Lung (tissue), 12 donors: Measurements from ENCODE around the gene EPHB6. TPM values are rescaled to one million over a fixed set of nuclear protein-coding genes. Genes with fewer than 3 reads are reported as not detected.

Experiments
- ATAC-seq: fragments of 200-7000 bp; cut with Tn5 transposase; one replicate; pipeline ENCODE4 v1.9.1; 2020; ENCODE audit warnings: moderate number of reproducible peaks; ENCODE audit not compliant: insufficient read depth, low FRiP score
- DNase-seq, 3 donors: peaks; one replicate each; pipeline ENCODE4 v3.0.0-alpha.2; 2013 to 2017
- H3K27ac ChIP-seq, 2 donors: one replicate each; pipeline ENCODE4 v1.5.1; 2013; ENCODE audit warnings: mild to moderate bottlenecking in 2 of 2, moderate library complexity in 2 of 2, control low read depth in 1 of 2, inconsistent platforms in 1 of 2, low read depth in 1 of 2, low read length in 1 of 2
- H3K27me3 ChIP-seq, 3 donors: one replicate each; pipeline ENCODE4 v1.5.1; 2013; ENCODE audit warnings: low read length in 2 of 3; ENCODE audit not compliant: control insufficient read depth in 3 of 3, insufficient read depth in 3 of 3
- H3K36me3 ChIP-seq, 4 donors: one replicate each; pipeline ENCODE4 v1.5.1; 2013; ENCODE audit warnings: low read length in 4 of 4, mild to moderate bottlenecking in 1 of 4, moderate library complexity in 1 of 4; ENCODE audit not compliant: control insufficient read depth in 4 of 4, insufficient read depth in 4 of 4
- H3K4me1 ChIP-seq, 5 donors: one replicate each; pipeline ENCODE4 v1.5.1; 2013; ENCODE audit warnings: low read length in 5 of 5, mild to moderate bottlenecking in 2 of 5, moderate library complexity in 1 of 5; ENCODE audit not compliant: control insufficient read depth in 5 of 5, insufficient read depth in 5 of 5
- H3K4me3 ChIP-seq: one replicate; pipeline ENCODE4 v1.5.1; 2013; ENCODE audit warnings: mild to moderate bottlenecking, control low read depth, moderate library complexity
- H3K9ac ChIP-seq, 2 donors: one replicate each; pipeline ENCODE4 v1.5.1; 2013; ENCODE audit warnings: low read length in 2 of 2, control low read depth in 1 of 2; ENCODE audit not compliant: insufficient read depth in 1 of 2
- H3K9me3 ChIP-seq, 4 donors: one replicate each; pipeline ENCODE4 v1.5.1; 2013; ENCODE audit warnings: low read length in 3 of 4, mild to moderate bottlenecking in 1 of 4, moderate library complexity in 1 of 4; ENCODE audit not compliant: control insufficient read depth in 4 of 4, insufficient read depth in 3 of 4
- CTCF ChIP-seq: IDR thresholded peaks from 2 replicates; pipeline ENCODE4 v1.5.1; 2012; ENCODE audit warnings: mild to moderate bottlenecking; ENCODE audit errors: control extremely low read depth, extremely low read depth
- WGBS, 2 donors: extraction: QIAGEN DNeasy Blood & Tissue Kit; methylation state at CpG; one replicate each; pipeline ENCODE4 v1.1.7; 2013; 5-methylcytosine and 5-hydroxymethylcytosine counted together
- polyA plus RNA-seq, 2 donors: library from polyadenylated mRNA; stranded (reverse); fragments of 200-250 nt; gene quantifications; one replicate each; pipeline ENCODE4 v1.2.1, GENCODE V29; 2013
- total RNA-seq, 2 donors: library from RNA; depleted of rRNA in 1 of 2; stranded (reverse); fragments of >200 nt in 1 of 2; gene quantifications; one replicate each; pipeline ENCODE4 v1.2.1, GENCODE V29; 2014 to 2021
- donor health status: control.
- donor health status: control.
- donor health status: Bipolar disorder and iron deficiency.
- donor health status: healthy.
- donor health status: DM: yes; HTN: yes; CAD: no.

Gene EPHB6
- total and polyA plus RNA-seq, 4 donors: 3.2 to 18.8 (median 13.5) TPM

DNA sequence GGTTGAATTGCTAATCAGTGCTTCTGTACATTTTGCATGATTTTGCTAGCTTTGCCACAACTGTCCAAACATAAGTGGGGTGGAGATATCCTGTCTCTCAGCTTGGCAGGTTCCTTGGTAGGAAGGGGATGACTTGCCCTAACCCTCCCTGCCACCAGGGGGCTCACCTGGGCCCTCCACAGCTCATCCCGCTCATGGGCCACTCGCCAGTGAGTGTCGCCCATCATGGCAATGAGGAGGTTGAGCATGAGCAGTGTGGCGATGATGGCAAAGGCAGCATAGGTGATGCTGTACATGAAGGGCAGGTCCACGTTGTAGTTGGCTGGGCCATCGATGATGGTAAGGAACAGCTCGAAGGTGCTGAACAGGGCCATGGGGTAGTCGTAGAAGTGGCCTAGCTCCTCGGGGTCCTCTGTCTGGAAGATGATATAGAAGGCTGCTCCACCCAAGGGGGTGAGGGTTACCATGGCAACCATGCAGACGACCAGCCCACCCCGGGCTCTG, 18.5 kb downstream of the EPHB6 start:
- Histone ChIP-seq H3K27ac (no peak overlapping the region), H3K4me3 (no peak overlapping the region), H3K4me1 (no peaks in the 10 kb centered on the region), H3K36me3 (peaks cover 0 to 2% (median 0%) of the 10 kb centered on the region in 4 donors), H3K27me3 (no peaks in the 10 kb centered on the region), H3K9me3 (no peaks in the 10 kb centered on the region), H3K9ac (no peak overlapping the region)
- ATAC-seq (no peak), DNase-seq (peak in 1 of 3 donors; percentile 12)
- WGBS, 2 donors: 76 to 81% methylated on average over 11 of the region's 11 CpGs
- TF ChIP-seq CTCF: no peak

- Histone ChIP-seq H3K4me1 (no peaks in the 10 kb centered on the region), H3K9ac (no peak overlapping the region), H3K36me3 (peaks cover 0 to 2% (median 0%) of the 10 kb centered on the region in 4 donors), H3K4me3 (no peak overlapping the region), H3K27me3 (no peaks in the 10 kb centered on the region), H3K9me3 (no peaks in the 10 kb centered on the region), H3K27ac (no peak overlapping the region)
- DNase-seq (peak in 1 of 3 donors; percentile 4), ATAC-seq (no peak)
- TF ChIP-seq CTCF: no peak
- 87% methylated on average over 5 of the region's 5 CpGs for WGBS, 2 donors
Observed at GRCh38 chr7:142873871-142874270, 19.0 kb downstream of the EPHB6 start.

DNA sequence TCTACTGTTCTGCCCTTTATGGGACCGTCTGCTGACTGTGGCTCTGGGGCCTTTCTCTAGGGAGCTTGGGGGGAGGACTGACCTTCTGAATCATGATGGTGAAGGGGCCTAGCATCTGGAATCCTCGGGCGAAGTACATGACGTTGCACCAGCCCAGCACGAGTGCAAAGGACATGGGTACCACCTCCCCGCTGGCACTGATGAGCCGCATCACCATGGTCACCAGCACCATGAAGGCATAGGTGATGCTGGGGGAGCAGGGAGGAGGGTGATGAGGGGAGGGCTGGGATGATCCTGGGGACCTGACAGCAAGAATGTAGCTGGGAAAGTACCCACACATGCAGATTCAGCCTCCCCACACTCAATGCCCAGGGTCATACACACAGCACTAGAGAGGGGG, 19.5 kb downstream of the EPHB6 start:
- no peak for ATAC-seq
- peaks cover 0 to 2% (median 0%) of the 10 kb centered on the region in 4 donors for H3K36me3 ChIP-seq
- H3K9me3 ChIP-seq: no peaks in the 10 kb centered on the region
- DNase-seq: no peak
- H3K9ac ChIP-seq: no peak overlapping the region
- H3K4me3 ChIP-seq: no peak overlapping the region
- H3K27ac ChIP-seq: no peak overlapping the region
- H3K27me3 ChIP-seq: no peaks in the 10 kb centered on the region
- WGBS, 2 donors: 84 to 97% methylated on average over 7 of the region's 7 CpGs
- no peaks in the 10 kb centered on the region for H3K4me1 ChIP-seq
- no peak for TF ChIP-seq CTCF

- WGBS, 2 donors: 92% methylated on average over 6 of the region's 6 CpGs
- DNase-seq (no peak), ATAC-seq (no peak)
- Histone ChIP-seq H3K9ac (no peak overlapping the region), H3K4me1 (no peaks in the 10 kb centered on the region), H3K36me3 (peaks cover 0 to 2% (median 0%) of the 10 kb centered on the region in 4 donors), H3K4me3 (no peak overlapping the region), H3K9me3 (no peaks in the 10 kb centered on the region), H3K27ac (no peak overlapping the region), H3K27me3 (no peaks in the 10 kb centered on the region)
- TF ChIP-seq CTCF: no peak
Observed at GRCh38 chr7:142874837-142875236, 20.0 kb downstream of the EPHB6 start.
